ENCODE results near the gene EFCAB12. TPM values are rescaled to one million over a fixed set of nuclear protein-coding genes. Genes with fewer than 3 reads are reported as not detected.

Gene EFCAB12
- total and polyA plus RNA-seq, 2 of the 4 experiments (the other 2 are of a cell fraction) = under 0.01 to 0.17 TPM

Small RNA genes within 50 kb of the gene (microRNA-seq; reads per million reads assigned to microRNA genes)
- not detected for gene SNORA7B (ENCODE audit: insufficient read depth, insufficient read length)

Small RNA genes within 50 kb of the gene (small RNA-seq; reads per million reads assigned to genes)
- 0 to 0.08 (median 0) reads per million in 5 experiments for gene SNORA7B

Other genes starting within 250 kb of the EFCAB12 start
- 223 and 266 TPM in 2 replicates for gene CNBP, start 244.7 kb downstream of the EFCAB12 start, total RNA-seq (2012; rRNA removed)
- gene CNBP, start 244.7 kb downstream of the EFCAB12 start, polyA plus RNA-seq (2012; rRNA removed) = 186 and 217 TPM in 2 replicates
- 440 and 446 TPM in 2 replicates for gene COPG1, start 179.0 kb downstream of the EFCAB12 start, total RNA-seq (2012; rRNA removed)
- 179 and 203 TPM in 2 replicates for gene COPG1, start 179.0 kb downstream of the EFCAB12 start, polyA plus RNA-seq (2012; rRNA removed)
- 25.8 and 26.0 TPM in 2 replicates for gene HMCES, start 149.8 kb downstream of the EFCAB12 start, total RNA-seq (2012; rRNA removed)
- gene HMCES, start 149.8 kb downstream of the EFCAB12 start, polyA plus RNA-seq (2012; rRNA removed) = 25.9 and 30.5 TPM in 2 replicates
- 13.8 and 22.2 TPM in 2 replicates for gene MBD4, start 11.3 kb upstream of the EFCAB12 start, total RNA-seq (2012; rRNA removed)
- gene MBD4, start 11.3 kb upstream of the EFCAB12 start, polyA plus RNA-seq (2012; rRNA removed) = 14.9 and 15.0 TPM in 2 replicates
- 27.2 and 28.0 TPM in 2 replicates for gene IFT122, start 11.6 kb upstream of the EFCAB12 start, total RNA-seq (2012; rRNA removed)
- gene IFT122, start 11.6 kb upstream of the EFCAB12 start, polyA plus RNA-seq (2012; rRNA removed) = 16.8 and 17.1 TPM in 2 replicates
- gene RHO, start 100.0 kb upstream of the EFCAB12 start, total RNA-seq (2012; rRNA removed) = not detected in 2 replicates
- not detected in 2 replicates for gene RHO, start 100.0 kb upstream of the EFCAB12 start, polyA plus RNA-seq (2012; rRNA removed)
- gene H1-8, start 114.5 kb upstream of the EFCAB12 start, total RNA-seq (2012; rRNA removed) = not detected in 2 replicates
- gene H1-8, start 114.5 kb upstream of the EFCAB12 start, polyA plus RNA-seq (2012; rRNA removed) = not detected in 2 replicates
- 19.2 and 22.5 TPM in 2 replicates for gene PLXND1, start 178.0 kb upstream of the EFCAB12 start, total RNA-seq (2012; rRNA removed)
- 64.5 and 67.1 TPM in 2 replicates for gene PLXND1, start 178.0 kb upstream of the EFCAB12 start, polyA plus RNA-seq (2012; rRNA removed)